GM18526 (cell line): ENCODE data around the gene SPATA31C2.
"Not testable (repeated sequence)": the region's sequence is repeated elsewhere in the genome, so short reads cannot be mapped to it uniquely, and the experiment has no call there.

Experiments
- POLR2A ChIP-seq: IDR thresholded peaks from 3 replicates; pipeline ENCODE4 v1.6.1; 2011; ENCODE audit not compliant: insufficient read length; ENCODE audit errors: extremely low read depth

SPATA31C2 gene

DNA sequence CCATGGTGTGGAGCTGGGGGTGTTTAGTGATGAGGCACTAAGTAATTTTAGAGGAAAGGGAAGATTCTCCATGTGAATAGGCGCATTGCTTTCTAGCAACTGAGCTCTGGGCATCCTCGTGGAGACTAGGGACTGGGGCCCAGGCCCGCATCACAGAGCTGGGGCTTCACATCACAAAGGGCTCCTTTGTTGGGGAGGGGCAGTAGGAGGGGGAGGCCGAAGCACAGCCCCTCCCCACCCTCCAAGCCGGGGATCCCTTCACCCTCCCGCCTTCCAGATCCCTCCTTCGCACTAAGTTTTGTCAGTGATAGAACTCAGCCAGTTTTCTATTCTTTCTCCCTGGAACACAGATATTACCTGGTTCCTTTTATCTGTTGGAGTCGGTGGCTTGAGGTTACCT, at the start of gene SPATA31C2:
Gene SPATA31C2 (minus strand): TSS at position 101 of the 400 bp plus-strand sequence. CDS start 29 bp downstream, at position 72.
- TF ChIP-seq POLR2A = not testable (repeated sequence)

- TF ChIP-seq POLR2A = no peak
Observed at GRCh38 chr9:88187631-88188030, 49.4 kb upstream of the SPATA31C2 start.

DNA sequence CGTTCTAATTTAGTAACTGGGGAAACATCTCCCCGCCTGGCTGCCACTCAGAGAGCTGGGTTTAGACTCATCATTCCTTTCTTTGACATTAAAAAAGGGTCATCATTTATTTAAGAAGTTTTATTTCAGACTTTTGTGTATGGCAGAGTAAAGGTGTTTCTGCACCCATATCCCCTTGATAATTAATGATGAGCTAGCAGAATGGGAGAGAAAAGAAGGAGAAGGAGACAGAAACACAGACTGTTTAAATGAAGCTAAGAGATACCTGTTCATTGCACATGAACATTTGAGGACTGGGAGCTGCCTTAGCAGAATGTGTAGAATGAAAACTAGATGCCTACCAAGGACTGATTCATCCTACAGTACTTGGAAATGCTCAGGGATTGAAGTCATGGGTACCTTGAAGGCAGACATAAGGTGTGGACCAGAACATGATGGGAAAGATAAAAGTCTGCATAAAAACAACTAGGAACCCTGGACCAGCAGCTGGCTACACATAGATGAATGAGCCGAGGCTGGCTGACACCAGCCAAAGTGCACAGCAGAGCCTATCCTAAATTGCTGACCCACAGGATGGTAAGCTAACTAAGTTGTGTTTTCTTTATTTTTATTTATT, 48.3 kb upstream of the SPATA31C2 start:
- no peak for TF ChIP-seq POLR2A

GRCh38 chr9:88184976-88185375, 46.7 kb upstream of the SPATA31C2 start:
- TF ChIP-seq POLR2A = no peak

- TF ChIP-seq POLR2A = no peak
Observed at GRCh38 chr9:88183798-88184495, 45.7 kb upstream of the SPATA31C2 start.

GRCh38 chr9:88182501-88182900, 44.2 kb upstream of the SPATA31C2 start:
- no peak for TF ChIP-seq POLR2A

GRCh38 chr9:88180081-88180765, 41.9 kb upstream of the SPATA31C2 start:
- no peak for TF ChIP-seq POLR2A

DNA sequence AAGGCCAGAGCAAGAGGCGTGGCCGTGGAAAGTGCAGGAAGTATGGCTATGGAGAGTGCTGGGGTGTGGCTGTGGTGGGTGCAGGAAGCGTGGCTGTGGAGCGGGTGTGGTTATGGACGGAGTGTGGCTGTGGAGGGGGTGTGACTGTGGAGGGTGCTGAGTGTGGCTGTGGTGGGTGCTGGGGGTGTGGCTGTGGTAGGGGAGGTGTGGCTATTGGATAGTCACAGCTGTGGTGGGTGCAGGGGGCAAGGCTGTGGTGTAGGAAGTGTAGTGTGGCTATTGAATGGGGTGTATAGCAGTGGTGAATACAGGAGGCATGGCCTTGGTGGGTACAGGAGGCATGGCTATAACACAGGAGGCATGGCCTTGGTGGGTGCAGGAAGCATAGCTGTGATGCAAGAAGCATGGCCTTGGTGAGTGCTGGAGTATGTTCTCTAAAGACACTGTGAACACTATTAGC, 40.8 kb upstream of the SPATA31C2 start:
- TF ChIP-seq POLR2A = no peak

- TF ChIP-seq POLR2A = no peak
Observed at GRCh38 chr9:88178641-88179040, 40.4 kb upstream of the SPATA31C2 start.

- TF ChIP-seq POLR2A = no peak
Observed at GRCh38 chr9:88177371-88177770, 39.1 kb upstream of the SPATA31C2 start.

- TF ChIP-seq POLR2A = no peak
Observed at GRCh38 chr9:88174324-88174723, 36.0 kb upstream of the SPATA31C2 start.

DNA sequence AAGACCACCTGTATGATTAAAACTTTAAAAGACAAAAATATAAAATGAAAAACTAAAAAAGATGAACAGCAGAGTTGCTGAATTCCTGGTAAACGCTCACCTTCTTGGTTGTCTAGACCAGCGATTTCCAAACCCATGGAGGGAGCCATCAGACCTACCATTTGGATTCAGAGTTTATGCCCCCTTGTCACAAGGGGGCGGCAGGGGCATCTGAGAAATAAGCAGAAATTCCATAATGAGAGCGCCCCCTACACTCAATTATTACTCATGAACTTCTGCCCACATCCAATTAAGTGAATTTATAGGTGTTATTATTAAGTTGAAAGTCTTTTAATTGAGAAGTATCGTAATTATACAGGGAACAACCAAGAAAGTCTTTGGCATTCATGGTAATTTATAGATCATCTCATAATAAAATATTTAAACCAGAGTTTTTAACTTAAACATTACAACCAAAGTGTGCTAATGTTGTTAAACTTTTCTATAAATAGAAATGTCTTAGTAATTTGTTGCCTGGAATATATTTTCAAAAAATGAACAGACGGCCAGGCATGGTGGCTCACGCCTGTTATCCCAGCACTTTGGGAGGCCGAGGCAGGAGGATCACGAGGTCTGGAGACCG, 35.2 kb upstream of the SPATA31C2 start:
- no peak for TF ChIP-seq POLR2A

GRCh38 chr9:88169700-88170099, 31.4 kb upstream of the SPATA31C2 start:
- TF ChIP-seq POLR2A = no peak

GRCh38 chr9:88168564-88168963, 30.3 kb upstream of the SPATA31C2 start:
- no peak for TF ChIP-seq POLR2A

GRCh38 chr9:88166660-88167059, 28.4 kb upstream of the SPATA31C2 start:
- TF ChIP-seq POLR2A = no peak

DNA sequence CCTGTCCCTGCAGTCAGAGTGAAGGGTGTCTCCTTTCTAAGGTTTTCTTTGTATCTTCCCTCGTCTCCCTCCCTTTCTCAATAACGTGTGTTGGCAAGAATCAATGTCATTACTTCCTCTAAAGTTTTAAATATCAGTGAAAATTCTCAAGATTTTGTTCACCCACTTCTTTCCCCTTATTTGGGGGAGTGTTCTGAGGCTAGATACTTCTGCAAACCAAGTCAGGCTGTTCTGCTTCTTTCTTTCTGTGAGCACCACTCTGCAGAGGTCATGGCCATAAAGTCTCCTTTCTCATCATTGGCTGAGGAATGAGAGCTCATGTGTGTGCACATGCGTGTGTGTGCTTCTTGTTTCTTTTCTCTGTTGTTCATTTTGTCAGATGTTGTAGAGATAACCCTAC, 26.6 kb upstream of the SPATA31C2 start:
- TF ChIP-seq POLR2A = no peak
